ENCODE data around the gene PTGES3.
"Not testable (repeated sequence)": the region's sequence is repeated elsewhere in the genome, so short reads cannot be mapped to it uniquely, and the experiment has no call there.

PTGES3 gene

GRCh38 chr12:56657416-56658379 lies 30.4 kb downstream of the PTGES3 start:
- TF ChIP-seq CTCF (IDR thresholded peaks at IDR 0.05; ENCODE audit: control insufficient read depth, extremely low read depth, insufficient read depth): no peak
- no peak overlapping the region for H3K4me3 ChIP-seq (ENCODE audit: low read depth, low read length)
- DNase-seq (ENCODE audit: low read depth): no peak

GRCh38 chr12:56653781-56654180 lies 34.3 kb downstream of the PTGES3 start:
- H3K4me3 ChIP-seq (ENCODE audit: low read depth, low read length); DNase-seq (ENCODE audit: low read depth): not testable (repeated sequence)

- H3K4me3 ChIP-seq (ENCODE audit: low read depth, low read length); DNase-seq (ENCODE audit: low read depth): not testable (repeated sequence)
These were observed 40.1 kb downstream of the PTGES3 start for GRCh38 chr12:56648023-56648422.

GRCh38 chr12:56645717-56646446 lies 42.2 kb downstream of the PTGES3 start, which contains the start of gene ATP5F1B:
Gene ATP5F1B, minus strand, starts transcription at chr12:56645984. Its CDS starts 21 bp downstream, at chr12:56645963.
- no peak for TF ChIP-seq CTCF (IDR thresholded peaks at IDR 0.05; ENCODE audit: control insufficient read depth, extremely low read depth, insufficient read depth)
- H3K4me3 ChIP-seq (ENCODE audit: low read depth, low read length): peak within 1 kb of the TSS; percentile 96
- DNase-seq (ENCODE audit: low read depth): peak; percentile 100

- DNase-seq (ENCODE audit: low read depth): no peak
- TF ChIP-seq CTCF (IDR thresholded peaks at IDR 0.05; ENCODE audit: control insufficient read depth, extremely low read depth, insufficient read depth): no peak
- peak overlapping the region; percentile 96 for H3K4me3 ChIP-seq (ENCODE audit: low read depth, low read length)
These were observed 42.8 kb downstream of the PTGES3 start for GRCh38 chr12:56645201-56645716.

- peak overlapping the region; percentile 96 for H3K4me3 ChIP-seq (ENCODE audit: low read depth, low read length)
- no peak for DNase-seq (ENCODE audit: low read depth)
- no peak for TF ChIP-seq CTCF (IDR thresholded peaks at IDR 0.05; ENCODE audit: control insufficient read depth, extremely low read depth, insufficient read depth)
These were observed 43.4 kb downstream of the PTGES3 start for GRCh38 chr12:56644654-56645053.

- no peak overlapping the region for H3K4me3 ChIP-seq (ENCODE audit: low read depth, low read length)
- TF ChIP-seq CTCF (IDR thresholded peaks at IDR 0.05; ENCODE audit: control insufficient read depth, extremely low read depth, insufficient read depth): no peak
- no peak for DNase-seq (ENCODE audit: low read depth)
These were observed 46.9 kb downstream of the PTGES3 start for GRCh38 chr12:56641219-56641618.
